SK-N-SH treated with all-trans-retinoic acid at 6 μM for 48 hours (cell line): ENCODE results near the gene FKBP4.
A peak's percentile ranks its signal among the peaks of the same experiment; 100 is the strongest.

ENCODE experiments used
- ATAC-seq: fragments of 200-7000 bp; cut with Tn5 transposase; 3 replicates; pipeline ENCODE4 v1.9.1; 2020; ENCODE audit warnings: mild to moderate bottlenecking, moderate library complexity
- ARNTL ChIP-seq: fragments of 450-650 bp; formaldehyde crosslinking; IDR thresholded peaks from 2 replicates; pipeline ENCODE4 v1.5.0; 2020; ENCODE audit warnings: low read depth, mild to moderate bottlenecking, moderate library complexity, borderline replicate concordance
- BACH2 ChIP-seq: fragments of 250-450 bp; sonication (Bioruptor Pico); IDR thresholded peaks from 2 replicates; pipeline ENCODE4 v1.9.0; 2021; ENCODE audit warnings: mild to moderate bottlenecking, borderline replicate concordance
- CREB5 ChIP-seq: fragments of 250-450 bp; sonication (Bioruptor Pico); IDR thresholded peaks from 2 replicates; pipeline ENCODE4 v1.5.1; 2020; ENCODE audit warnings: low read depth, mild to moderate bottlenecking, moderate library complexity
- CSDC2 ChIP-seq: fragments of 250-450 bp; sonication (Bioruptor Pico); IDR thresholded peaks from 2 replicates; pipeline ENCODE4 v1.5.0; 2020; ENCODE audit warnings: mild to moderate bottlenecking, moderate library complexity
- CSRNP3 ChIP-seq: fragments of 250-450 bp; sonication (Bioruptor Pico); IDR thresholded peaks from 2 replicates; pipeline ENCODE4 v1.5.1; 2021; ENCODE audit warnings: mild to moderate bottlenecking, moderate library complexity
- ESRRG ChIP-seq: fragments of 250-450 bp; sonication (Bioruptor Pico); IDR thresholded peaks from 2 replicates; pipeline ENCODE4 v1.6.1; 2021; ENCODE audit warnings: mild to moderate bottlenecking
- GLIS3 ChIP-seq: fragments of 250-450 bp; sonication (Bioruptor Pico); IDR thresholded peaks from 2 replicates; pipeline ENCODE4 v1.5.0; 2020; ENCODE audit warnings: mild to moderate bottlenecking, moderate library complexity
- ISL1 ChIP-seq: fragments of 250-450 bp; sonication (Bioruptor Pico); IDR thresholded peaks from 2 replicates; pipeline ENCODE4 v2.1.2; 2022; ENCODE audit warnings: mild to moderate bottlenecking, moderate library complexity
- OSR1 ChIP-seq: fragments of 250-450 bp; sonication (Bioruptor Pico); IDR thresholded peaks from 2 replicates; pipeline ENCODE4 v1.8.0; 2022; ENCODE audit warnings: moderate library complexity, mild to moderate bottlenecking, inconsistent platforms
- PATZ1 ChIP-seq: fragments of 250-450 bp; sonication (Bioruptor Pico); IDR thresholded peaks from 2 replicates; pipeline ENCODE4 v1.8.0; 2020; ENCODE audit warnings: mild to moderate bottlenecking, moderate library complexity, borderline replicate concordance
- POU6F1 ChIP-seq: fragments of 250-450 bp; sonication (Bioruptor Pico); IDR thresholded peaks from 2 replicates; pipeline ENCODE4 v1.8.0; 2021; ENCODE audit warnings: low read depth, mild to moderate bottlenecking, moderate library complexity, borderline replicate concordance
- PPARA ChIP-seq: fragments of 250-450 bp; sonication (Bioruptor Pico); IDR thresholded peaks from 2 replicates; pipeline ENCODE4 v1.5.0; 2020; ENCODE audit warnings: mild to moderate bottlenecking, borderline replicate concordance
- RARB ChIP-seq: fragments of 250-450 bp; sonication (Bioruptor Pico); IDR thresholded peaks from 2 replicates; pipeline ENCODE4 v1.8.0; 2021; ENCODE audit warnings: mild to moderate bottlenecking, moderate library complexity
- SNAI2 ChIP-seq: fragments of 250-450 bp; sonication (Bioruptor Pico); IDR thresholded peaks from 2 replicates; pipeline ENCODE4 v1.5.0; 2020; ENCODE audit warnings: mild to moderate bottlenecking, moderate library complexity
- TCF4 ChIP-seq: fragments of 250-450 bp; sonication (Bioruptor Pico); IDR thresholded peaks from 2 replicates; pipeline ENCODE4 v1.8.0; 2021; ENCODE audit warnings: mild to moderate bottlenecking, moderate library complexity, borderline replicate concordance
- TOX ChIP-seq: fragments of 250-450 bp; sonication (Bioruptor Pico); IDR thresholded peaks from 2 replicates; pipeline ENCODE4 v1.8.0; 2021; ENCODE audit warnings: mild to moderate bottlenecking, moderate library complexity, borderline replicate concordance
- ZFP3 ChIP-seq: fragments of 250-450 bp; sonication (Bioruptor Pico); IDR thresholded peaks from 2 replicates; pipeline ENCODE4 v1.5.0; 2020; ENCODE audit warnings: mild to moderate bottlenecking, moderate library complexity
- ZFP30 ChIP-seq: fragments of 450-650 bp; formaldehyde crosslinking; IDR thresholded peaks from 2 replicates; pipeline ENCODE4 v1.5.0; 2022; ENCODE audit warnings: mild to moderate bottlenecking, moderate library complexity
- ZNF565 ChIP-seq: fragments of 450-650 bp; formaldehyde crosslinking; conservative IDR thresholded peaks from 2 replicates; pipeline ENCODE4 v1.5.0; 2020; ENCODE audit warnings: low read depth, mild to moderate bottlenecking, moderate library complexity
- ZNF70 ChIP-seq: fragments of 450-650 bp; formaldehyde crosslinking; IDR thresholded peaks from 2 replicates; pipeline ENCODE4 v1.5.0; 2020; ENCODE audit warnings: mild to moderate bottlenecking, moderate library complexity
- ZNF8 ChIP-seq: fragments of 450-650 bp; formaldehyde crosslinking; IDR thresholded peaks from 2 replicates; pipeline ENCODE4 v1.5.0; 2020; ENCODE audit warnings: mild to moderate bottlenecking, moderate library complexity

FKBP4 gene

GRCh38 chr12:2794736-2795289 is at the start of gene FKBP4:
TSS of gene FKBP4 (plus strand) at chr12:2794970. CDS start at chr12:2795140, 170 bp downstream.
- TF ChIP-seq ZFP3 (CRISPR knock-in tag) = no peak
- TF ChIP-seq BACH2 (CRISPR knock-in tag) = no peak
- no peak for TF ChIP-seq SNAI2
- no peak for TF ChIP-seq OSR1 (CRISPR knock-in tag)
- TF ChIP-seq ZNF565 (CRISPR knock-in tag) = no peak
- TF ChIP-seq CSDC2 (CRISPR knock-in tag) = no peak
- no peak for TF ChIP-seq POU6F1 (CRISPR knock-in tag)
- TF ChIP-seq PPARA (CRISPR knock-in tag) = no peak
- no peak for TF ChIP-seq ZNF8 (CRISPR knock-in tag)
- no peak for TF ChIP-seq CREB5 (CRISPR knock-in tag)
- no peak for TF ChIP-seq ZFP30 (CRISPR knock-in tag)
- no peak for TF ChIP-seq ARNTL (CRISPR knock-in tag)
- TF ChIP-seq ESRRG (CRISPR knock-in tag) = no peak
- no peak for TF ChIP-seq ZNF70
- TF ChIP-seq TCF4 (CRISPR knock-in tag) = no peak
- no peak for TF ChIP-seq CSRNP3 (CRISPR knock-in tag)
- ATAC-seq = peak; percentile 91

GRCh38 chr12:2745655-2746054 is 49.1 kb upstream of the FKBP4 start:
- ATAC-seq = no peak
- TF ChIP-seq ZNF70 (no peak), CSRNP3 (CRISPR knock-in tag) (no peak), BACH2 (CRISPR knock-in tag) (no peak), ZFP3 (CRISPR knock-in tag) (no peak), SNAI2 (no peak), ZFP30 (CRISPR knock-in tag) (no peak), POU6F1 (CRISPR knock-in tag) (no peak), ZNF8 (CRISPR knock-in tag) (no peak), GLIS3 (CRISPR knock-in tag) (no peak), RARB (CRISPR knock-in tag) (no peak), ZNF565 (CRISPR knock-in tag) (no peak), PPARA (CRISPR knock-in tag) (no peak)

GRCh38 chr12:2749580-2749979 is 45.2 kb upstream of the FKBP4 start:
- no peak for ATAC-seq
- no peak for TF ChIP-seq POU6F1 (CRISPR knock-in tag)
- no peak for TF ChIP-seq CSDC2 (CRISPR knock-in tag)
- TF ChIP-seq ESRRG (CRISPR knock-in tag) = no peak
- TF ChIP-seq ZNF70 = no peak
- TF ChIP-seq SNAI2 = no peak
- no peak for TF ChIP-seq TCF4 (CRISPR knock-in tag)
- TF ChIP-seq CSRNP3 (CRISPR knock-in tag) = no peak
- no peak for TF ChIP-seq ISL1 (CRISPR knock-in tag)
- no peak for TF ChIP-seq BACH2 (CRISPR knock-in tag)
- no peak for TF ChIP-seq TOX (CRISPR knock-in tag)
- no peak for TF ChIP-seq CREB5 (CRISPR knock-in tag)
- no peak for TF ChIP-seq PPARA (CRISPR knock-in tag)
- no peak for TF ChIP-seq PATZ1 (CRISPR knock-in tag)
- TF ChIP-seq ARNTL (CRISPR knock-in tag) = no peak
